Activated CD8-positive, alpha-beta memory T cell treated with anti-CD3 and anti-CD28 coated beads, Interleukin-2, amount 50 U/mL, for 4 hours (primary cell): ENCODE data around the gene TTLL11.

ENCODE experiments used
- DNase-seq: peaks from one replicate; pipeline ENCODE4 v3.0.0-alpha.2; 2020

The TTLL11 gene

DNA sequence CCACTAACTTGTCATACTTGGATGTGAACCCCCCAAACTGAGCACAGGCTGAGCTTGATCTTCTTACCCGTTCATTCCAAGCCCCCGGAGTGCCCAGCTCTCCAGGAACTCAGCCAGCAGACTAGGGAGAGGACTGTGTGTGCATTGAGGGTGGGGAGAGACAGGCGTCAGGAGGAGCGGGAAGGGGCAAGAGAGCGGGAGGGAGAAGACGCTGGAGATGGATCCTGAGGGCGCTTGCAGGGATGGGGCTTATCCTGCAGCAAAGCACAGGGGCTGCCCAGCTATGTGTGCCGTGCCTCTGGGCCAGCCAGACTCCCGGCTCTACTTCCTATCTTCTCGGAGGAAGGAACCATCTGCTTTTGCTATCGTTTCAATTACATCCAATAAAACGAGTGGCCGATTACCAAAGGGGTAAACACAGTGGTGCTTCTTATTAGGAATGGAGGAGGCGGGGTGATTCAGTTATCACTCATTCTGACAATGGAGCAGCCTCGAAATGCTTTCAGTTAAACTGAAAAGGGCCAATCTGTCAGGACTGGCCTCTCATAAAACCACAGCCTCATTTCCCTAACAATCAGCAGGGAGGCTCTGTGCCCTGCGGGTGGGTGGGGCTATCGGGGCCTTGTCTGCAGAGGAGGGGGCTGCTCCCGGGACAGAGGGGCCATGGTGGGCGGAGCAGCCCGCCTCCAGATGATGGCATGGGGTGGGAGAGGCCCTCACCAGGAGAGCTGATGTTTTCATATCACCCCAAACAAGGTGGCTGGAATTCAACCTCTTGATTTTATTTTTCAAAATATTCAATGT, 273.5 kb downstream of the TTLL11 start:
- DNase-seq = no peak

DNA sequence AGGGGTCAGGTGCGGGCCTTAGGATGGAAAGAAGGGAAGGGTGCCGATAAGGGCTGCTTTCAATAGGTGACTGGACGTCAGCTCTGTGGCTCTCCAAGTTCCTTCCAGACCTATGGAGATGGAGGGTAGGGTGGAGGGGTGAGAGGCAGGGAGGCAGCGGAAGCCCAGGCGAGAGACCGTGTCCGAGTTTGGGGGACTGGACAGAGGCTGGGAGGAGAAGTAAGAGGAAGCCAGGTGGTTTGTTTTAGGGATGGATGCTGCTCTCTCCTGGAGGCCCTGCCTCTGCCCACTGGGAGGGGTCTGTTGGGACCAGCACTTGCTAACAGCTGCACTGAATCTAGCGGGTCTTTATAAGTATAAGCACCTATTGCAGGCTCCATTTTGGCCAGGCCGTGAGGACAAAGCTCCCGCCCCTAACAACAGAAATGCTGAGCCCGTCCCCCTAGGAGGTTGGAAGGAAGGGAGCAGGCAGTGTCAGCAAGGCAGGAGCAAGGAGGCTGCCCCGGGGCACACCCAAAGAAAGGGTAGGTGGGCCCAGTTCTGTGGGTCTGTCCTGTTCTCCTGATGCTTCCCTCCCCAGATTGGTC, 274.2 kb downstream of the TTLL11 start:
- DNase-seq = no peak

DNA sequence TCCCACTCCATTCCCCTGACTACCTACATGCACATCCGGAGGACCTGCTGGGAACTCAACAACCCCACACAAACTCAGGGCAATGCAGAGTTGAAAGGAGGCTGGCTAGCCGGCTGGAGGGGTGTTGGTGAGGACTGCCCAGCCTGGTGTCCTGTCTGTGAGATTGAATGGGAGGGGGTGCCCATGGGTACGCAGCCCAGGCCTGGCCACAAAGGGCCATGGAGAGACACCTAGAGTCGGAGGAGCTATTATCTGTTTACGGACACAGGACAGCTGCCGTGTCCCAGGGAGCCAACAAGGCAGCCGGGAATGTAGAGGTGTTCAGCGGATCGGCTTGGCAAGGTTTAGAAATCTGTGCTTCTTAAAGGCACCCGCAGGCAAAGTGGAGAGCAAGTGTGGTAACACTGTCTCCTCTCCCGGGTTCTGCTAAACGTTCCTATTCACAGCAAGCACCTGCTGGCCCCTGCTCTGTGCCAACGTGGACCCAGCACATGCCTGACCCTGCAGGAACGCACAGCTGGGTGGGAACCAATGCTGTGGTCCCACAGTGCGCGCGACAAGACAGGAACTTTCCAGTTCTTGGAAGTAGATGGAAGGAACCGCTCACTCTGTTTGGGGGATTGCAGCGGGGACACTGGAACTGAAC, 275.0 kb downstream of the TTLL11 start:
- no peak for DNase-seq

DNA sequence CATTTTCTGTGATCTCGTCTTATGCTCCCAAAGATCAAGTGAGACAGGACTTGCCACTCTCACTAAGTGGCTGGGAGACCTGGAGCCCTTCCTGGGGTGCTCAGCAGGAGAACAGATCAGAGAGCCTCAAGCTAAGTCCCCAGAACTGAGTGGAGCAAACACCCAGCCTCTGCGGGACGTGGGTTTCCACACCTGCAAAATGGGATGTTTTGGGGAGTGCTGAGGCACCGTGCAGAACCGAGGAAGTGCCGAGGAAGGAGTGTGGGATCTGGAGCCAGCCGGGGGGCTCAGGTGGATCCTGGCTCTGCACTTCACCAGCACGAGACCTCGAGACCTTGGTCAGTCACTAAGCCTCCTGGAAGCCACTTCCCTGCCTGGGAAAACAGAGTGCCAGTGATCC, 275.6 kb downstream of the TTLL11 start:
- DNase-seq = no peak

DNA sequence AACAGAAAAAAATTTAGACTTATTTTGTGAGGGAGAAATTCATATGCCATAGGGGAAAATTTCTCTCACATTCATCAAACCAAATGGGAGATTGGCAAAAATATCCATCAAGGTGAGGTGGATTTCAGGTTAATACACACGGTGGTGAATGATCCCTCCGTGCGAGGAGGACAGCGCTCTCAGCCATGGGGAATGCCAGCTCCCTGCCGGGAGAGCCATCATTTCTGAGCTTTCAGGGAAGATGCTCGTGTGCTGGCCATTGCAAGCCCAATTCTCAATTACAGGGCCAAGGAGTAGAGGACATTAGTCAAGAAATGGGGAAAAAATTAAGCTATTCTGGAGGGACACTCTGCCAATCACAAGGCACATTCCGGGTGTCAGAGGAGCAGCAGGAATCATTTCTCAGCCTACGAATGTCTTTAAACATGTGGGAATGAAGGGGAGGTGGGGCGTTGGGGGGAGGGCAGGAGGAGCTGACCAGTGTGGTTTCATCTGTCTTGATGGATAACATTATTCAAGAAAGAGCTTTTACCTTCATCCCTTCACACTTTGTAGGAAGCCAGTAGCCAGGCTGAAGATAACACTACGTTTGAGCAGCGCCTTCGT, 276.2 kb downstream of the TTLL11 start:
- DNase-seq = no peak

DNA sequence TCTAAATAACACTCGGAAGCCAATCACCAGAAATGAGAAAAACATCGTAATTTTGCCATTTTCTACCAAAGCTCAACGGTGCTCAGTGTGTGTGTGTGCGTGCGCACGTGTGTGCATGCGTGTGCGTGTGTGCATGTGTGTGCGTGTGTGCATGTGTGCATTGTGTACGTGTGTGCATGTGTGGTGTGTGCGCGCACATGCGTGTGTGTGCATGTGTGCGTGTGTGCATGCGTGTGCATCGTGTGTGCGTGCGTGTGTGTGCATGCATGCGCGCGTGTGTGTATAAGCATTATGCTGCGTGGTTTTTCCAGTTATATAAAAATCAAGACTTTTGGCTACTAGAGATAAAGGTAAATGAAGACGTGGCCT, 276.7 kb downstream of the TTLL11 start:
- DNase-seq = no peak

DNA sequence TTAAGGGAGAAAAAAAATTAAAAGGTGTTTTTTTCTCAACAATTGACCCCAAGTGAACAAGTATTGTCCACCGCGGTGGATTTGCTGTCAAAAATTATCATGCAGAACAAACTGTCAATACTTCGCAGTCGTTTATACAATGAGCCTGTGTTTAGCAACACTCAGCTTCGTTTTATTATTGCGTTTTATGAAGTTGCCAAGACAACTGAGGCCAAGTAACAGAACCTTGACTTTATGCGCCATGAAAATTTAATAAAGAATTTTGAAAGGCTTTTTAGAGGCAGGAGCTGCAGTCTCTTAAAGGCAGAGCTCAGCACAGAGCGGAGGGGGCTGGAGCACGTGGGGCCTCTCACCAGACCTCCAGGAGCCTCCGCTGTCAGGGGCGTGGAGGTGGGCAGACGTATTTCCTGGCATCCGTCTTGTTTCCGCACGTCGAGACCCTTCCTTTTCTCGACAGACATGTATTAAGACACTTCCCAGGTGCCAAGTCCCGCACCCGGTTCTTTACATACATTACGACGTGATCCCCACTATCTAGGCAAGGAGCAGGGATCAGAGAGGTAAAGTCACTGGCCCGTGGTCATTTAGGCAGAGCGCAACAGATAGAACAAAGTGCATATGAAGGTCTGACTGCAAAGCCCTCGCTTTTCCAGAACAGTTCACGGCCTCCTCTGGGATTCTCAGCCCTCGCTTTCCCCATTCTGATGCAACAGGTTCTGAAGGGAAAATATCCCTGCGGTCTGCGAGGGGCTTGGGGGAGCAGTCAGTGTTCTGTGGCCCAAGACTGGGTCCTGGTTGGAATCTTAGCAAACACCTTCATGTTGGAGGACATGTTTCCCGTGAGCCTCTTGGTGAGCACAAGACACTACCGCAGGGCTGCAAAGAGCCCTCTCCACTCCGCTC, 277.3 kb downstream of the TTLL11 start:
- no peak for DNase-seq

DNA sequence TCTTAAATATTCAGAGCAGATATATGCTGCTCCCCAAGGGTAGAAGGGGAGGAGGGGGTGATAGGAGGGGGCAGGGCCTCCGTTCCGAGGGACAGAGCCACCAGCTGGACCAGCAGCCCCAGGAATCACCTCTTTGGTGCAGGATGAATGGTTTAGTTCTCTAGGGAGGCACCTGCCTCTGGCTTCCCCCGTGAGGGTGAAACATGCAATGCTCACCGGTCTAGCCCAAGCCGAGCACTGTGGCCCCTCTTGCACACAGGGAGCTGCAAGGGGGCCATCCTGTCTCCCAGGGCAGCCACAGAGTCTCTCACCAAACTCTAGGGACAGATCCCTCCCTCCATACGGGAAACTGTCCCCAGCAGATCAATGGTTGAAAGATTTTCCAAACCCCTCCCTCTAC, 278.0 kb downstream of the TTLL11 start:
- DNase-seq = no peak

DNA sequence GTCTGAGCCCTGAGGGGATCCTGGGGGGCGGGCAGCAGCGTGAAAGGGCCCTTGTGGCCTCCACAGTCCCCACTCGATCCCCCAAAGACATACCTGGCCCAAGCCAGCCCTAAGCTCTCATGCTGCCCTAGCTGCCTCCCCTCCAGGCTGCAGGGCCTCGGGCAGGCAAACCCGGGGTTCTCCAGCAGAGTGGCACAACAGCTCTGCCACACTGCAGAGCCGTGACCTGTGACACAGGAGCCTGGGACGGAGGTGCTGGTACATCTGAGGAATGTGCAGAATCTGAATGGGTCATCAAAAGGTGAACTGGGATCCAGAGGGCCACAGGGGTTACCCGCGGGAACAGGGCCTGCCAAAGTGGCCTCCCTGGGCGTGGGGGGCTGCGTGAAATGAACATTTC, 278.5 kb downstream of the TTLL11 start:
- DNase-seq = no peak

DNA sequence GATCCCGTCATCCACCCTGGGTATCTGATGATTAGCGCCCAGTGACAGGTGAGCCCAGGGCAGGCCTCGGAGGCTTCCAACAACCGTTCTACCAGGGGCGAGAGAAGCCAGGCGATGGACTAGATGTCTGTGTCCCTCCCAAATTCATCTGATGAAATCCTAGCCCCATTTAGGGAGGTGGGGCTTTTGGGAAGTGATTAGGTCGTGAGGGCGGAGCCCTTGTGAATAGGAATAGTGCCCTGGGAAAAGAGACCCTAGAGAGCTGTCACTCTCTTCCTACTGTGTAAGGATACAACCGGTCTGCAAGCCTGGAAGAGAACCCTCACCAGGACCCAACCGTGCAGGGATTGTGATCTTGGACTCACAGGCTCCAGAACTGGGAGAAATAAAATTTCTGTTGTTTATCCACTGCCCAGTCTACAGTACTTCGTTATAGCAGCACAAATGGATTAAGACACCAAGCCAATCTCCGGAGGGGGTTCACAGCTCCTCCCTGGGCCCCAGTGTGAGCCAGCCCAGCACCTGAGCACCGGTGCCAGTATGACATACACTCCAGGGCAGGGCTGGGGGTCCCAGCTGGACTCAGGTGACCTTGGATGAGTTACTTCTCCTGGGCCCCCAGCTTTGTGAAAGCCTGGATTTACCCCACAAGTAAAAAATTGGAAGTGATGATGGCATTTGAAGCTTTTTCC, 279.4 kb downstream of the TTLL11 start:
- no peak for DNase-seq

DNA sequence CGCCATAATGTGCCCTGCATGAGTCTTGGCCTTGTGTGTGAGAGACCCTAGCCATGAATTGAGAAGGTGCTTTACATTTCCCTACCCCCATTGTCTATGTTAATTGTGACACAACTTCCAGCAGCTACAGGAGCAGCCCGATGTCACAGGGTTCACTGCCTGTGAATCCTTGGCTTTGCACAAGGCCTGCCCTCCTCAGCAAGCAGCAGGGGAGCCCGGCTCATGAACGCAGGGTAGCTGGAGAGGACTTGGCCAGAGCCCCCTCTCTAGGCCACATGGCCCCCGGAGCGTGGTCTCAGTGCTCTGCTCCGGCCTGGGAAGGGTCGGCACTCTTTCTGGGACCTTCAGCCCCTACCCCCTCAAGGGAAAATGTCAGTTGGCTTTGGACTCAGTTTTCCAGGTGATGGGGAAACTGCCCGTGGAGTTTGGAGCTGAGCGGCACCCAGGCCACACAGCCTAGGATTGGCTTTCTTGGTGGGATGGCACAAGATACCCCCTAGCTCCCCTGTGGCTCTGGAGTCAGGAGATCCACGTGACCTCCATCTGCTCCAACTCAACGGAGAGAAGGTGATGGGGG, 280.9 kb downstream of the TTLL11 start:
- DNase-seq = no peak

DNA sequence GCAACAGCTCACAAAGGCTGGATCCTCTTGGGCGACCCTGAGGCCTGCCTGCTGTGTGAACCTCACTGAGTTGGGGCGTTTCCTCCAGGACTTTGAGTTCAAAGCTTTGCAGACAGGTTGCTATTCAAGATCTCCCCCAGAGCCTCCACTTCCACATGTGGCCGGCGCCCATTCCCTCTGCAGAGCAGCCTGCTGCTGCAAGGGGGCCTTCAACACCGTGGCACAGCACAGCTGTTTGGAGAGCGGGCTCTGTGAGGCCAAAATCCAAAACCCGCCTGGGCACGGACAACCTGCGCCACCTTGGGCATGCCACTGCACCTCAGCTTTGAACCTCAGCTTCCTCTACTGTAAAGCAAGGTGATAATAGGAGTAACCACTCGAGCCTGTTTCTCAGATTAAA, 281.4 kb downstream of the TTLL11 start:
- no peak for DNase-seq

DNA sequence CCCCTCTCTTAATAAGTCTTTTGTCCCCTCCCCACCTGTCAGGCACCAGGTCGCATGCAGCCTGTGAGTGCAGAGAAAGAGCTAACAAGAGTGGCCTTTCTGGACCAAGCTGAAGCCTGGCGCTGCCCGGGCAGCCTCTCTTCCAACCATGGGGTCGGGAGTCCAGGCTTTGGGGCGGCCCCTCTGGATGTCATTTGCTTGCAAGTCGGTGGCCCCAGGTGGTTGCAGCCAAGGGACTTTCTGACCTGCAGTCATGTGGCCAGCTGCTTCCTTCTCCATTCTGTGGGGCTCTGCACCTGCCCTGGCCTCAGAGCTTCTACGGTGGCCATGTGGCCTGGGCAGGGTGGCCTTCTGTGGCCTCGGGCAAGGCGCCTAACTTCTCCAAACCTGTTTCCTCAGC, 282.0 kb downstream of the TTLL11 start:
- DNase-seq = no peak

DNA sequence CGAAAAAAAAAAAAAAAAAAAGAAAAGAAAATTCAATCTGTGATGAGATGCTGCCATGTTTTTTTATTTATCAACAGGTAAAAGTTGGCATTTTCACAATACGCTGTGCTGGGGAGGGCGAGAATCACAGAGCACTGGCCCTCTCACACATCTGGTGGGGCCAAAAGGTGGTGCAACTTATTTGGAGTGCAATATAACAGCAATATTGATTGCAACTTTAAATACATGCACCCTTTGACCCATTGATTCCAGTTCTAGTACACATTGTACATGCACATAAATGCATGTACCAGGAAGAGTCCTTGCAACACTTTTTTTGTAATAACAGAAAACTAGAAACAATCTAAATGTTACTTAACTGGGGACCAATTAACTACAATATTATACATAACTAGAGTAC, 282.6 kb downstream of the TTLL11 start:
- DNase-seq = no peak

DNA sequence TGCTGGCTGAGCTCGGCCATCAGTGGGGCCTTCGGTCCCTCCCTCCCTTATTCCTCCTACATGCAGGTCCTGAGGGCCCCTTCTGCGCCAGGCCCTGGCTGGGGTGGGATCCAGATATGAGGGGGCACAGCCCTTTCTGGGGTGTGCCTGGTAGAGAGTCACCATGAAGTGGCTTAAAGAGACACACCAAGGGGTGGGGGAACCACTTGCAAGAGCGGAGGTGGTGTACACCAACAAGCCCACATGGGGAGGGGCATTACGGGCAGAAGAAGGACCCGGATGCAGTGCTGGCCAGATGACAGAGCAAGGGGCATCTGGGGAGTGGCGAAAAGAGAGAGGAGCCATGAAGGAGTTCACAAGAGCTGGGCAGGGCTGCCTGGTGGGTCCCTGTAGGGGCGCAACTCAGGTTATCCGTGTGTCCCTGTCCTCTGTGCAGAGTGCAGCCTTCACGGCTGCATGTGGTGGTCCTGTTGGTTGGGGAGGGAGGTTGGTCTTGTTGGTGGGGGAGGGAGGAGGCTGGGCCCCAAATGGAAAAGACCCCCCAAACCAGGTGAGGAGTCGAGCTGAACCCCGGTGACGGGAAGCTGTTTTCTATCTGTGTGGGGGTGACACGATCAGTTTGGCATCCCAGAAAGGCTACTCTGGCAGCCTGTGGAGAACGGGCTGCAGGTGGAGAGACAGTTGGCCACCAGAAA, 283.6 kb downstream of the TTLL11 start:
- DNase-seq = no peak

DNA sequence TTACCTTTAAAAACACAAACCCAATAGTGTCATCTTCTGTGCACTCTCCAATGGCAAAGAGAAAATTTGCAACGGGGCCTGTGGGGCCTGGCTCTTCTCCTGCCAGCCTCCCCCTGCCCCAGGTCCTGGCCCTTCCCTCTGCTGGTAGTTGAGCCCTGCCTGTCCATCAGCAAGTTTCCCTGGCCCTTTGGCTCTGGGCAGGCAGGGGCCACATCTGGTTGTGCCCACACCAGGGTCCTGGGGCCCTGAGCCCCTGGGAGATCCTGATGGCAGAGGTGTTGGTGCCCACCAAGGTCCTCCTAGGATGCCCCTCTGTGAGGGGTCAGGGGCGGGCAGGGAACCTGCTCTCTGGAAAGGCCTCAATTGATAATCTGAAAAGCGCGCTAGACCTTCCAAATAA, 284.3 kb downstream of the TTLL11 start:
- DNase-seq = no peak

DNA sequence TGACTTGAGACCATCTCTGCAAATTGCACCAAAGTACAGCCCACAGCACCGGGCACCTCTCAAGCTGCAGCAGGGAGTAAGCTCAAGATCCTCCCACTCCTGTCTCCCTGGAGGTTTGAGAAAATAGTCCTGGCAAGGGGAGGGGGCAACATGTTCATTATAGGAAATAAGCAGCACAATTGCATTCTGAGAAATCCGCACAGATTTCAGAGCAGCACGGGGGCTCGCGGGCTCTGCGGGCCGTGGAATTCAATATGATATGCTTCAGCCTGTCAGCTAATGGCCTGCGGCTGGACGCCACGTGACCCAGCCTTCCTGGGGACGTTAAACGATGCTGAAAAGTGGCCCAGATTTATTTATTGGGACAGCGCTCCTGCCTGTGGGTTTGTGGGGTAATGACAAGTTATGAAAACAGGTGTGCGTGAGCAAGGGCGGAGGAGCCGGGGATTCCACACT, 285.3 kb downstream of the TTLL11 start:
- DNase-seq = no peak

DNA sequence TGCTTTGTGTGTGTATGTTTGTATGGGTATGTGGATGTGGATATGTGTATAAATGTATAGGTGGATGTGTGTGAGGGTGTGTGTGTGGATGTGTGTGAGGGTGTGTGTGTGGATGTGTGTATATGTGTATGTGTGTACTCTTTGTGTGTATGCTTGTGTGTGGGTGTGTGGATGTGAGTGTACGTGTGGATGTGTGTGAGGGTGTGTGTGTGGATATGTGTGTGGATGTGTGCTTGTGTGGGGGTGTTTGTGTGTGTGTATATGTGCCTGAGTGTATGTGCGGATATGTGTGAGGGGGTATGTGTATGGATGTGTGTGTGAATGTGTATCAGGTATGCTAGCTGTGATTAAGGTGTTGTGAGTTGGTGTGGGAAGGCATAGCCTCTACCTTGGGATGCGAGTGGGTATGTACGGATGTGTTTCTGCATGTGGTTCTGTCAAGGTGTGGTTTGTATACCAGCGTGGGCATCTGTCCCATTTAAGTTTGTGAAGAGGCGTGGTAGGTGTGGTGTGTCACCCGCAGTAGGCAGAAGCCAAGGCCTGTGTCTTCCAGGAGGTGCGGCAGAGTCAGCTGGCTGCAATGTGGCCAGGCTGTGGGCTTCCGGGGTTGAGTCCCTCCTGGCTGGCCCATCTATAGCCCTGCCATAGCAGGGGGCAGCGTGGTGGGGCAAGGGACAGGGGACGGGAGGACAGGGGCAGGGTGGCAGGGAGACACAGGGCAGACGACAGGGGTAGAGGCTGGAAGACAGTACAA, 285.9 kb downstream of the TTLL11 start:
- no peak for DNase-seq

DNA sequence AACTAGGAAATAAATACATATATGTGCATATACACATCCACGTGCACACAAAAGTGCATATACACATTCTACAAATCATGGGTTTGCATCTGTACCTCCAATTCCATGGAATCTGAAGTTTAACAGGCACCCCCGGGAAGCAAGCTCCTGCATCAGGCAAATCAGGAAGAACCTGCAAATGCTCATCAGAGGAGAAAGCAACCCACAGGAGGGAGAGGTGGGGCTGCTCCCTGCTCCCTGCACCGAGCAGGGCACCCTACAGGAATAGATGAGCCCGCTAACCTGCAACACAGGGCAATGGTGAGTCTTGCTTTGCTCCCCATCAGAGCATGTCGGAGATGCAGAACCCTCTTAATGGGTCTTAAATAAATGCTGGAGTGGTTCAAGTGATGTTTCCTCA, 290.4 kb downstream of the TTLL11 start:
- DNase-seq = no peak

DNA sequence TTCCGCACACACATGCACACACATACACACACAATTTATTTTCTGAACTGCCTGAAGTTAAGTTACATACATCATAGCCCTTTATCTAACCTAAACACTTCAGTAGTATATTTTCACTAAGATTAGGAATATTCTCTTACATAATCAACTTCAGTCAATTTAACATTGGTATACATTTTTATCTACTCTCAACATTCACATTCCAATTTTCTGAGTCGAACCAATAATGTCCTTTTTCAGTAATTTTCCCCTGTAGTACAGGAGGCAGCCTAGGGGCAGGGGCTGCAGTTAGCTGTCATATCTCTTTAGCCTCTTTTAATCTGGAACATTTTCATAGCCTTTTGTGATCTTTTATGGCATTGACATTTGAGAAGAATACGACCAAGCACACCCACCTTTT, 291.5 kb downstream of the TTLL11 start:
- DNase-seq = no peak
